ENCODE measurements around the gene C10orf67. TPM values are rescaled to one million over a fixed set of nuclear protein-coding genes. Genes with fewer than 3 reads are reported as not detected.

The C10orf67 gene
- total and polyA plus RNA-seq, 2 experiments from 2014 or later: under 0.01 to 1.1 TPM

DNA sequence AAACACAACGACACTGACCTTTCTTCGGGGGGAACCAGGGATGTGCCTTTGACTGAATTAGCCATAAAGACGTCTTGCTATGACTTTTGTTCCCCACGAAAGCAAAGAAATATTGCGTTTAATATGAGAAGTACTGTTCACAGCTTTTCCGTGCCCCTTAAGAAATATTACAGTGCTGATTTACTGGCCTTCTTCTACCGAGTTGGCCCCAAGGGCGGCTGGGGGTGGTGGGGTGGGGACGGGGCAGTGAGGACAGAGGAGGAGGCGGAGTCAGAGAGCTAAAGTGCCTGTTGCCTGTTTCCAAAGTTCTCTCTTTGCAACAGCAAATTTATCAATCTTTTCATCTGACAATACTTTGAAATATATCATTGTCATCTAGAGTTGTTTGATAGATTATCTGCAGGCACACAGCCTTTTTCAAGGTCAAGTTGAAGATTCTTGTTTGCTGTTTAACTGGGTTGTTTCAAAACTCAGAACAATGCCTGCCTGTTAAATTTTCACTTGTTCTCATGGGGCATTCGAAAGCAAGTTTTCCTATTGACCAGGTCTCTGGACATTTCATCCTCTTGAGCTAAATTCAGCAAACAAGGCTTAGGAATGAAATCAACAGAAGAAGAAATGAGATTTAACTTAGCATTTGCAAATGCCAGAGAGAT lies 143.5 kb downstream of the C10orf67 start:
- Histone ChIP-seq H2AFZ (no peak overlapping the region), H3K9ac (no peak overlapping the region), H3K4me1 (ENCODE audit: insufficient read depth) (no peaks in the 10 kb centered on the region), H4K20me1 (ENCODE audit: insufficient read depth) (no peaks in the 10 kb centered on the region), H3F3A (ENCODE audit: insufficient read depth) (no peaks in the 10 kb centered on the region), H3K9me2 (ENCODE audit: insufficient read depth) (no peaks in the 10 kb centered on the region), H3K4me3 (no peak overlapping the region), H3K79me2 (ENCODE audit: insufficient read depth) (no peaks in the 10 kb centered on the region), H3K36me3 (ENCODE audit: low read depth) (no peaks in the 10 kb centered on the region), H3K27me3 (replicated peaks; ENCODE audit: insufficient read depth) (peaks cover 77% of the 10 kb centered on the region), H3K27ac (no peak overlapping the region), H3K4me2 (ENCODE audit: unreplicated experiment) (no peak overlapping the region), H3K9me3 (ENCODE audit: low read depth) (no peaks in the 10 kb centered on the region)
- 1 to 4% methylated on average over 11 of the region's 11 CpGs for WGBS, 2 experiments (ENCODE audit: low coverage in 1 of 2, low lambda C conversion rate in 2 of 2, missing lambda C conversion rate in 2 of 2)
- TF ChIP-seq EZH2 (IDR thresholded peaks at IDR 0.05; ENCODE audit: insufficient read depth, poor library complexity, severe bottlenecking) (no peak), EZH2phosphoT487 (IDR thresholded peaks at IDR 0.05; ENCODE audit: insufficient read depth, low read depth) (no peak)
- in situ Hi-C loops (cut with MboI): no loop called here
- no peak for DNase-seq

DNA sequence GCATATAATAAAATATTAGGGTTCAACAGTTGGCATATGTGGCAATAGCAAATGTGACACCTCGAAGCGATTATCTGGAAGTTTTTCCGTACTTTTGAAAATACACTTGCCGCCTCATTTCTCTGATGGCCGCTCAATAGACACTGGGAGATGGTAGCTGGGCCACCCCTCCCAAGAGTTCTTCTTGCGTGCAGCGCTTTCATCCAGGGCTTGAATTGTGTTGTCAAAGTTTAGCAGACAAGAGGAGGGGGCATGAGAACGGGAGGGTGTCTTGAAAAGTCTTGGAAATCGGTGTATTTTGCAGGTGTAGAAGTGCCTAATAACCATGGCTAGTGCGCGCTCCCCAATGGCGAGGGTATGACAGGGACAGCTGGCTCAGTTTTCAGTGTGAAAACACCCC lies 144.0 kb downstream of the C10orf67 start:
- H2AFZ ChIP-seq: no peak overlapping the region
- H3K4me1 ChIP-seq (ENCODE audit: insufficient read depth): no peaks in the 10 kb centered on the region
- no peak overlapping the region for H3K9ac ChIP-seq
- no peaks in the 10 kb centered on the region for H3K36me3 ChIP-seq (ENCODE audit: low read depth)
- H3K27ac ChIP-seq: no peak overlapping the region
- in situ Hi-C loops (cut with MboI): no loop called here
- no peaks in the 10 kb centered on the region for H3K9me3 ChIP-seq (ENCODE audit: low read depth)
- H3K4me2 ChIP-seq (ENCODE audit: unreplicated experiment): no peak overlapping the region
- H4K20me1 ChIP-seq (ENCODE audit: insufficient read depth): no peaks in the 10 kb centered on the region
- H3F3A ChIP-seq (ENCODE audit: insufficient read depth): no peaks in the 10 kb centered on the region
- no peaks in the 10 kb centered on the region for H3K9me2 ChIP-seq (ENCODE audit: insufficient read depth)
- H3K27me3 ChIP-seq (replicated peaks; ENCODE audit: insufficient read depth): peaks cover 79% of the 10 kb centered on the region
- no peak overlapping the region for H3K4me3 ChIP-seq
- WGBS, 2 experiments (ENCODE audit: low coverage in 1 of 2, low lambda C conversion rate in 2 of 2, missing lambda C conversion rate in 2 of 2): 11 to 16% methylated on average over 12 of the region's 12 CpGs
- TF ChIP-seq EZH2 (IDR thresholded peaks at IDR 0.05; ENCODE audit: insufficient read depth, poor library complexity, severe bottlenecking) (no peak), EZH2phosphoT487 (IDR thresholded peaks at IDR 0.05; ENCODE audit: insufficient read depth, low read depth) (no peak)
- DNase-seq: no peak
- H3K79me2 ChIP-seq (ENCODE audit: insufficient read depth): no peaks in the 10 kb centered on the region

DNA sequence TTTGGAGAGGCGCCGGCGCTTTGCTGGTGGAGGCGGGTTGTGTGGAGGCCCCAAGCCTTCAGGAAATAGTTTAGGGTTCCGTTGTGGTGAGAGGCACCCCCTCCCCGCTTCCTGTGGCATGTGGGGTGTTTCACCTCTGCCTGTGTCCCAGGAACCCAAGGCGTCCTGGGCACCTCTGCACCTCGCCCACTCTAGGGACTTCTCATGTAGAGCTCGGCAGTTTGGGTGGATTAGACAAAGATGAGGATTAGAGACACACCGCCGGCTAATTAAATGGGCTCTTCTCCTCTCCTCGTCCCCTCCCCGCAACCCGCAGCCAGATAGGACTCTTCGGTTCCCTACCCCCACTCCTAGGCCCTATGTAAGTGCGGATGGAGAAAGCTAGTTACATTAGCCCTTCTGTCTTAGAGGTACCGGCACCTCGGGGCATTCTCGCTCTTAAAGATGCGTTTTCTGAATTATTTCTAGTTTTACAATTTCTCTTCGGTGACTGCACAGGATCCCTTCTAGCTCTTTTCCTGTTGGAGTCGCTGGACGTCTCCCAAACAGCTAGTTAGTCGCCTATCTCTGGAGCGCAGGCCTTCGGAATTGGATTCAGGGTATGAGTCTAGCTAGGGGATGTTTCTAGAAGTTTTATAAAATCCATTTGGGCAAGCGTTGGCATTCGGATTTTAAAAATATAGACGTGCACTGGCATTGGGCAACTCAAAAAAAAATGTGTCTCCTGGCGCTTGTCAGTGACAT lies 144.7 kb downstream of the C10orf67 start:
- Histone ChIP-seq H3K9ac (no peak overlapping the region), H4K20me1 (ENCODE audit: insufficient read depth) (no peaks in the 10 kb centered on the region), H3K9me3 (ENCODE audit: low read depth) (no peaks in the 10 kb centered on the region), H3K79me2 (ENCODE audit: insufficient read depth) (no peaks in the 10 kb centered on the region), H3K27me3 (replicated peaks; ENCODE audit: insufficient read depth) (peaks cover 85% of the 10 kb centered on the region), H3K4me2 (ENCODE audit: unreplicated experiment) (no peak overlapping the region), H3K4me3 (no peak overlapping the region), H2AFZ (no peak overlapping the region), H3K9me2 (ENCODE audit: insufficient read depth) (no peaks in the 10 kb centered on the region), H3K27ac (no peak overlapping the region), H3K4me1 (ENCODE audit: insufficient read depth) (no peaks in the 10 kb centered on the region), H3F3A (ENCODE audit: insufficient read depth) (no peaks in the 10 kb centered on the region), H3K36me3 (ENCODE audit: low read depth) (no peaks in the 10 kb centered on the region)
- TF ChIP-seq EZH2 (IDR thresholded peaks at IDR 0.05; ENCODE audit: insufficient read depth, poor library complexity, severe bottlenecking) (peak; percentile 59), EZH2phosphoT487 (IDR thresholded peaks at IDR 0.05; ENCODE audit: insufficient read depth, low read depth) (no peak)
- 1% methylated on average over 30 of the region's 30 CpGs for WGBS, 2 experiments (ENCODE audit: low coverage in 1 of 2, low lambda C conversion rate in 2 of 2, missing lambda C conversion rate in 2 of 2)
- in situ Hi-C loops (cut with MboI): no loop called here
- DNase-seq: no peak

DNA sequence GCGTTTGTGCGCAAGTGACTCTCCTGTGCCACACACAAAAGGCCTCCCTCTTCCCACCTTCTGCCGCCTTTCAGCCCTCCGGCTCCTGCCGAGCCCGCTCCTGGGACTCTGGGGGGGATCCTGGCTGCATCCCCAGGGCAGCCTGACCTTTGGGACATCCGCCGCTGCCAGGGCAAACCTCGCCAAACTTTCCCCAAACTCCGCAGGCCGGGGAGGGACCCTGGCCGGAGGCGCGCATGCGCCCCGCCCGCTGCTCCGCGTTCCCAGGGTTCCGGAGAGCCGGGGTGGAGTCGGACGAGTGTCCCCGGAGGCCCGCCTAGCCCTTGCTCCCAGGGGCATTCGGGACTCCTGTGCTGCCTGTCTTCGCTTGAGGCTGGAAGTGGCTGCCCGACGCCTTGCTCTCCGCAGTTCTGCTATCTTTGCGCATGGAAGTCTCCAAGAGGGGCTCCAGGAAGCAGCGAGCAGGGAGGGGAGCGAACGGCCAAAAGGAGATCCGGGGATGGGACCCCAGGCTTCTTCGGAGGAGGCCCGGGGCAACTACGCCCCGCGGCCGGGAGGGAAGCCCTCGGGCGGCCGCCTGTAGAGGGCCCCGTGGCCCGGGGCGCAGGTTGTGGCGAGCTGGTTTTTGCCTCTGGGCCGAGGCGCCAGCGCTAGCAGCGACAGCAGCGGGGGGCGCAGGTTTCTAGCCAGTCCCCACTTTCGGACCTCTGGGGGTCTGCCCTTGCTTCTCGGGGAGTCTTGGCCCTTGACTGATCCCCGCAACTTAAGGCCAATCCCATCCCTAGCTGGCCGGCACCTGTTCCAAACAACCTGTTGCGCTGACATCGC lies 145.4 kb downstream of the C10orf67 start:
- H3K9me2 ChIP-seq (ENCODE audit: insufficient read depth): no peaks in the 10 kb centered on the region
- peaks cover 89% of the 10 kb centered on the region for H3K27me3 ChIP-seq (replicated peaks; ENCODE audit: insufficient read depth)
- WGBS, 2 experiments (ENCODE audit: low coverage in 1 of 2, low lambda C conversion rate in 2 of 2, missing lambda C conversion rate in 2 of 2): 2% methylated on average over 41 to 53 of the region's 60 CpGs
- H3K36me3 ChIP-seq (ENCODE audit: low read depth): no peaks in the 10 kb centered on the region
- H3F3A ChIP-seq (ENCODE audit: insufficient read depth): no peaks in the 10 kb centered on the region
- no peaks in the 10 kb centered on the region; the same call in 1 of the 2 replicates for H4K20me1 ChIP-seq (ENCODE audit: insufficient read depth)
- TF ChIP-seq EZH2 (IDR thresholded peaks at IDR 0.05; ENCODE audit: insufficient read depth, poor library complexity, severe bottlenecking): no peak
- no peak for TF ChIP-seq EZH2phosphoT487 (IDR thresholded peaks at IDR 0.05; ENCODE audit: insufficient read depth, low read depth)
- H3K27ac ChIP-seq: no peak overlapping the region
- no peaks in the 10 kb centered on the region for H3K9me3 ChIP-seq (ENCODE audit: low read depth)
- H2AFZ ChIP-seq: no peak overlapping the region
- in situ Hi-C loops (cut with MboI): no loop called here
- H3K4me3 ChIP-seq: no peak overlapping the region
- no peaks in the 10 kb centered on the region for H3K4me1 ChIP-seq (ENCODE audit: insufficient read depth)
- no peak overlapping the region for H3K9ac ChIP-seq
- H3K79me2 ChIP-seq (ENCODE audit: insufficient read depth): no peaks in the 10 kb centered on the region
- no peak for DNase-seq
- no peak overlapping the region for H3K4me2 ChIP-seq (ENCODE audit: unreplicated experiment)
